Measurements from ENCODE around the gene NTHL1.
"Not testable (repeated sequence)": the region's sequence is repeated elsewhere in the genome, so short reads cannot be mapped to it uniquely, and the experiment has no call there.

The NTHL1 gene

DNA sequence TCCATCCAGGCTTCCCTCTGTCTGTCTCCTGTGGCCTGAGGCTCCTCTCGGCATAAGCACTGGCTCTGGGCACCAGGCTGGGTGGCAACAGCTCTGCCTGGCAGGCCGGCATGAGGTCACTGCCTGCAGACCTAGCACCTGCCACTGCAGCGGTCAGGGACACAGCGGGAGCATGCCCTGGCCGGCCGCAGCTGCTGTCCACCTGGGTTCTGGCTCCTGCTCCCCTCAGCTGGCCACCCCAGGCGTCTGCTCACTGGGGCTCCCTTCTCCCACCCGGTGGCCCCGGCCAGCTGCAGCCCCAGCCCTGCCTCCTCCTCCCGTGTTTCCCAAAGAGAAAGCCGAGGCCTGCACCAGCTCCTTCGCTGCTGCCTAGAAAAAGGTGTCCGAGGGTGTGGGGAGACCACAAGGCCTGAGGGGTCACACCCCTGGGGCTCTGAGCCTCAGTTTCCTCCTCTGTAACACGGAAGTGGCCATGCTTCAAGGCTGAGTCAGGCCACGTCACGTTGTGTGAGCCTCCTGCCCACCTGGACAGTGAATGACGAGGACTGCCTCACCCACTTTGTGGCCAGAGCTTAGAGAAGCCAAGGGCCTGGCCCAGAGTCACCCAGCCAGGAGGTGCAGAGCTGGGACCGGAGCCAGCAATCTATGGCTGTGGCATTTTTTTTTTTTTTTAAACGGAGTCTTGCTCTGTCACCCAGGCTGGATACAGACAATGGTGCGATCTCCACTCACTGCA, 6.7 kb downstream of the NTHL1 start:
- no peak for DNase-seq (ENCODE audit: low read depth)

GRCh38 chr16:2040041-2040786, 7.4 kb downstream of the NTHL1 start:
- no peak for DNase-seq (ENCODE audit: low read depth)

GRCh38 chr16:2039274-2040031, 8.2 kb downstream of the NTHL1 start:
- no peak for DNase-seq (ENCODE audit: low read depth)

GRCh38 chr16:2038382-2039231, 9.0 kb downstream of the NTHL1 start:
- DNase-seq (ENCODE audit: low read depth): no peak

- no peak for DNase-seq (ENCODE audit: low read depth)
Observed at GRCh38 chr16:2037647-2038381, 9.8 kb downstream of the NTHL1 start.

DNA sequence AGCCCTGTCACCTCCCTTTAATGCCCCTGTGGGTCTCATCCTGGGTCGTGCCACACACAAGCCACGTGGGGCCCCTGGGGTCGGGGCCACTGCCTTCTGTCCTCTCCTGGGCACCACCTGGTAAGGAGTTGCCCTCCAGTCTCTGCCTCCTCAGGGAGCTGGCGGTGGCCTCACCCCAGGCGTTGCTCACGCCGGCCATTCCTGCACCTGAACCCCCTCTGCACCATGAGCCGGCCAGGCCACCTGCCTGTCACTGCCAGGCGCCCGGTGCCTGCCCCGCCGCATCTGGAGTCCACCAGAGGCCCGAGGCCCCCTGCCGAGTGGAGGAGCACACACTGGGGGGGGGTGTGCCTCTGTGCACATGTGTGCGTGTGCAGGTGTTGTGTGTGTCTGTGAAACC, 10.5 kb downstream of the NTHL1 start:
- DNase-seq (ENCODE audit: low read depth): no peak

DNA sequence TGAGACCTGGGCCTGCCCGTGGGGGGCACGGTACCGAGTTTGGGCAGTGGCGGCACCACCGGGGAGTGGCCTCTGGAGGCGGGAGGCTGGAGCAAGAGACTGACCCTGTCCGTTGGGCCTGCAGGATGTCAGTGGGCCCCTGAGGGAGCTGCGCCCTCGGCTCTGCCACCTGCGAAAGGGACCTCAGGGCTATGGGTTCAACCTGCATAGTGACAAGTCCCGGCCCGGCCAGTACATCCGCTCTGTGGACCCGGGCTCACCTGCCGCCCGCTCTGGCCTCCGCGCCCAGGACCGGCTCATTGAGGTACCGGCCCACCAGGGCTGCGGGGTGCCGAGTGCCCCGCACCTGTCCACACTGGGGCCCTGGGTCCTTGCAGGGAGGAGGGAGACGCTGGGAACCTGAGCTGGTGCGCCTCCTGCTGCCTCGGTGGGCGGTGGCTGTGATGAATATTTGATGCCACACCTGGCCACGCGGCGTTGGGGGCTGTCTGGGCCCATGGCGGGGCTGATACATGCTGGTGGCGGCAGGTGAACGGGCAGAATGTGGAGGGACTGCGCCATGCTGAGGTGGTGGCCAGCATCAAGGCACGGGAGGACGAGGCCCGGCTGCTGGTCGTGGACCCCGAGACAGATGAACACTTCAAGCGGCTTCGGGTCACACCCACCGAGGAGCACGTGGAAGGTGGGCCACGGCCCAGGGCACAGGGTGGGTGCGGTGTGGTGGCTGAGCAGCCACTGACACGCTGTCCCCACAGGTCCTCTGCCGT, 11.3 kb downstream of the NTHL1 start:
- DNase-seq (ENCODE audit: low read depth): no peak

DNA sequence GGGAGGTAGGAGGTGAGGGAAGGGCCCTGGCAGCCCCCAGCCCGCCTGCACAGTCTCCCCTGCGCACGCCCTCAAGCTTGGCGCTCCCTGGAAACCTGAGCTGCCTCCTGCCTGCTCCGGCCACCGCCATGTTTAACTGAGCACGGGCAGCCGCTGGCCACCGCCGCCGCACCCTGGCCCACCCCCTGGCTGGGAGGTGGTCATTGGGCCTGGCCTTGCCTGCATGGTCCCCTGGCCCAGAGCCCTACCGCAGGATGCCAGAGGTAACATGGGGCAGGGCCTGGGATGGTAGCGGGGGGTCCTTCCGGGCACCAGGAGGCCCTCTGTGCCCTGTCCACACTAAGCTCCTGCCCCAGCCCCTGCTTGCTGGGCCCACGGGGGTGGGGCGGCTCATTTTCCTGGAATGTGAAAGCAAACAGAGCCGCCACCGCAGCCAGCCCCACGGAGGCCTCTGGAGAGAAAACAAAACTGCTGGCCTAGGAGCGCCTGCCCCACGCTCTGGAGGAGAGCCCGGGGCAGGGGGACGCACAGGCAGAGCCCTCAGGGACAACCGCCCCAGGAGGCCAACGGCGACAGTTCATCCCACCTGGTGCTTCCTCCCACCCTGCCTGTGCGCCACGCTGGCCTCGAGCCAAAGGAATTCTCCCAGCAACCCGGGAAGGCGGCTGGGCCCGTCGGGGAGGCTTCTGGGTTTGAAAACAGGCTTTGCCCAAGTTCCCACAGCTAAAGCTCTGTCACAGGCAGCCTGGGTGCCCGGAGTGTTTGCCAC, 12.0 kb downstream of the NTHL1 start:
- DNase-seq (ENCODE audit: low read depth): no peak

- DNase-seq (ENCODE audit: low read depth): no peak
Observed at GRCh38 chr16:2034696-2035430, 12.8 kb downstream of the NTHL1 start.

DNA sequence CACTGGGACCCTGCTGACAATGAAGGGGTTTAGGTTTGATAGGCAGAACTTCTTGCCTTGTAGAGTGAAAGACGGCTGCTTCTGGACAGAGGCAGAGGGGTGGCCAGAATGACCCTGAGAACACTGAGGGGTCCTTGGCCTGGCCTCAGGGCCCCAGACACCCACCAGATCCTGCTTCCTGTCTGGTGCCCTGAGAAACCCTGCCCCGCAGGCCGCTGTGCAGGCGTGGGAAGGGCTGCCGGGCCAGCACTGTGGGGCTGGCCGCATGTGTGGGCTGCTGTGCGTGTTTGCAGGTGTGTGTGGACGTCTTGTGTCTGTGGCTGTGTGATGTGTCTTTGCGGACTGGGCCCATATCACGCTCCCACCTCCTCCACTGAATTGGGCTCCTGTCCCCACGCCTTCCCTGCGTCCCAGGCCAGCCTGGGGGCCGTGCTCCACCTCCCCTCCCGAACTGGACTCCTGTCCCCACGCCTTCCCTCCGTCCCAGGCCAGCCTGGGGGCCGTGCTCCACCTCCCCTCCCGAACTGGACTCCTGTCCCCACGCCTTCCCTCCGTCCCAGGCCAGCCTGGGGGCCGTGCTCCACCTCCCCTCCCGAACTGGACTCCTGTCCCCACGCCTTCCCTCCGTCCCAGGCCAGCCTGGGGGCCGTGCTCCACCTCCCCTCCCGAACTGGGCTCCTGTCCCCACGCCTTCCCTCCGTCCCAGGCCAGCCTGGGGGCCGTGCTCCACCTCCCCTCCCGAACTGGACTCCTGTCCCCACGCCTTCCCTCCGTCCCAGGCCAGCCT, 13.5 kb downstream of the NTHL1 start:
- DNase-seq (ENCODE audit: low read depth): not testable (repeated sequence)

- DNase-seq (ENCODE audit: low read depth): no peak
Observed at GRCh38 chr16:2033057-2033908, 14.4 kb downstream of the NTHL1 start.

- DNase-seq (ENCODE audit: low read depth): no peak
Observed at GRCh38 chr16:2032285-2033056, 15.2 kb downstream of the NTHL1 start.

DNA sequence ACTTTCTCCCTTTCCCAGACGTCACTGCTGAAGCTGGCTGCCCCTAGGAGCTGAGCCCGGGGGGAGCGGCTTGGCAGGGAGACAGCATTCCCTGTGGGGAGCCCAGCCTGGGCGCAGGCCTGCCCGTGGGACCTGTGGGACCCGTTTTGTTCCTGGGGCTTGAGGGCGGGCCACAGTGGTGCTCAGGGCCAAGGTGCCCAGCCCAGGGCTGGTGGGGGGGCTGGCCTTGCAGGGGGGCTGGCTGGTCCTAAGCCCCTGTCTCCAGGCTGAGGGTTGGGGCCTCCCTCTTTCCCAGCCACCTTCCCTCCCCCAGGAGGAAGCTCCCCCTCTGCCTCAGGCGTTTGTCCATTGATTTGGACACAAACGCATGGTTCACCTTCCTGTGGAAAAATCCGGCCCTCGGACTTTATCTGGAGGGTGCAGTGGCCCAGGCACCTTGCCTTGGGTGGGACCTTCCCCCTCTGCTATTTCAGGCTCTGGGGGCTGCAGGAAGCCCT, 16.5 kb downstream of the NTHL1 start:
- no peak for DNase-seq (ENCODE audit: low read depth)

GRCh38 chr16:2030036-2030435, 17.6 kb downstream of the NTHL1 start:
- no peak for DNase-seq (ENCODE audit: low read depth)

DNA sequence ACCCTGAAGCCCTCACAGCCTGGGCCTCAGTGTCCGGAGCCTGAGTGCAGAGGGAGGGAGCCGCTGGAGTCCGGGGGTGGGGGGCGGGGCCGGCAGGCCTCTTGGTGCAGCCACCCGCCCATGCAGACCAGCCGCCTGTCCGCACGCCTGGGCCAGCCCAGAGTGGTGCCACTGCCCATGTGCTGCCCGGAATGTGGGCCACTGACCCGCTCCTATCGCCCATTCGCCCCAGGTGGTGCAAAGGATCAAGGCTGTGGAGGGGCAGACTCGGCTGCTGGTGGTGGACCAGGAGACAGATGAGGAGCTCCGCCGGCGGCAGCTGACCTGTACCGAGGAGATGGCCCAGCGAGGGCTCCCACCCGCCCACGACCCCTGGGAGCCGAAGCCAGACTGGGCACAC, 18.3 kb downstream of the NTHL1 start:
- no peak for DNase-seq (ENCODE audit: low read depth)

DNA sequence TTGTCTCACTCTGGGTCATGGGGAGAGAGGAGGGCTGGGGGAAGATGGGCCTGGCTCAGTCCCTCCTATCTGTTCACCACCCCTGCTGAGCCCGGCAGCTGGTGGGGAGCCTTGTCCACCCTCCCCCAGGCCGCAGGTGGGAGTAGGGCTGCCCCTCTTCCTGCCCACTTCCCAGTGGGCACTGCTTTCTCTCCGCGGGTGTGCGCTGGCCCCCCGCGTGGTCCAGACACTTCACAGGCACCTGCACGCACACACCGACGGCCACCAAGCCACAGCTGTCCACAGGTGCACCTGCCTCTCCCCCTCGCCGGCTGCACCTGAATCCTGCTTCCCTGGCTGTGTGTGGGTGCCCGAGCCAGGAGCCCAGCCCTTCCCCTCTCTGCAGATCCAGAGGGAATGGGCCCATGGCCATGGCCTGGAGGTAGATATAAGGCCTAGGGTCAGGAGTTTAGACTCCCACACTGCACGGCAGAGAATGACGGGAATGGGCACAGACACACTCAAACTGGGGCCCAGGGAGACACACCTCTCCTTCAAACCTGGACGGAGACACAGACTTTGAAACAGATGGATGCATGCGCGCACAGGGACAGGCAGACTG, 18.9 kb downstream of the NTHL1 start:
- no peak for DNase-seq (ENCODE audit: low read depth)

Measured in T-helper 22 cell (primary cell).